H1 (cell line): ENCODE measurements around the gene RAD51D.

Experiments used
- CREB1 ChIP-seq: IDR thresholded peaks from 2 replicates; pipeline ENCODE4 v1.6.1; 2012; ENCODE audit warnings: inconsistent platforms
- POLR2A ChIP-seq, 2 experiments: IDR thresholded peaks; 1 replicate in 1 of 2; 2 replicates in 1 of 2; pipeline ENCODE4 v1.6.1; 2011; ENCODE audit warnings: low read depth in 2 of 2, low read length in 2 of 2, mild to moderate bottlenecking in 2 of 2; ENCODE audit errors: control extremely low read depth in 1 of 2

DNA sequence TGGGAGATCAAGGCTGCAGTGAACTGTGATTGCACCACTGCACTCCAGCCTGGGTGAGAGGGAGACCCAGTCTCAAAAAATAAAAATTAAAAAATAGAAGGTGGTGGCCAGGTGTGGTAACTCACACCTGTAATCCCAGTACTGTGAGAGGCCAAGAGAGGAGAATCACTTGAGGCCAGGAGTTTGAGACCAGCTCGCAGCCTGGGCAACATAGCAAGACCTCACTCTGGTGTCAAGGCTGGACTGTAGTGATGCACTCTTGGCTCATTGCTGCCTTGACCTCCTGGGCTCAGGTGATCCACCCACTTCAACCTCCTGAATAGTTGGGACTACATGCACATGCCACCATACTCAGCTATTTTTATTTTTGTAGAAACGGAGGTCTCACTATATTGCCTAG is 69.5 kb downstream of the RAD51D start:
- TF ChIP-seq POLR2A (IDR thresholded peaks at IDR 0.05; ENCODE audit: control extremely low read depth in 1 of 2, low read depth in 2 of 2, low read length in 2 of 2) (no peak), CREB1 (no peak)
